Osteoblast (primary cell): ENCODE results near the gene DRC7. TPM values are rescaled to one million over a fixed set of nuclear protein-coding genes. Genes with fewer than 3 reads are reported as not detected.
"Not testable (repeated sequence)": the region's sequence is repeated elsewhere in the genome, so short reads cannot be mapped to it uniquely, and the experiment has no call there.

Experiments used
- DNase-seq: peaks from one replicate; pipeline ENCODE4 v3.0.0; 2011; ENCODE audit warnings: low spot score, mixed read lengths; ENCODE audit not compliant: insufficient read length; ENCODE audit errors: missing footprints
- H2AFZ ChIP-seq: 2 replicates; pipeline ENCODE4 v1.6.0; 2011; ENCODE audit warnings: mild to moderate bottlenecking, low read length
- H3K27ac ChIP-seq: 2 replicates; pipeline ENCODE4 v1.5.1; 2011; ENCODE audit warnings: mild to moderate bottlenecking, low read depth, low read length, moderate library complexity
- H3K27me3 ChIP-seq: 2 replicates; pipeline ENCODE4 v1.6.0; 2012; ENCODE audit warnings: mild to moderate bottlenecking, control low read depth, inconsistent platforms, low read length, moderate library complexity; ENCODE audit not compliant: insufficient read depth
- H3K36me3 ChIP-seq: 2 replicates; pipeline ENCODE4 v1.5.1; 2011; ENCODE audit warnings: mild to moderate bottlenecking, low read length, control low read depth, moderate library complexity; ENCODE audit not compliant: insufficient read depth
- H3K4me1 ChIP-seq: 2 replicates; pipeline ENCODE4 v1.5.1; 2011; ENCODE audit warnings: mild to moderate bottlenecking, low read length, control low read depth, moderate library complexity; ENCODE audit not compliant: insufficient read depth
- H3K4me2 ChIP-seq: 2 replicates; pipeline ENCODE4 v1.6.0; 2011; ENCODE audit warnings: mild to moderate bottlenecking, low read length; ENCODE audit not compliant: insufficient read depth
- H3K4me3 ChIP-seq: fragments of 200-600 bp; sonication (generic); 3 replicates; pipeline ENCODE4 v1.5.1; 2012; ENCODE audit warnings: mild to moderate bottlenecking, low read length, inconsistent platforms; ENCODE audit not compliant: insufficient read depth
- H3K79me2 ChIP-seq: 2 replicates; pipeline ENCODE4 v1.6.0; 2012; ENCODE audit warnings: mild to moderate bottlenecking, low read length, control low read depth, inconsistent platforms; ENCODE audit not compliant: insufficient read depth
- H3K9me3 ChIP-seq: 2 replicates; pipeline ENCODE4 v1.5.1; 2011; ENCODE audit warnings: low read depth, low read length, control low read depth
- H4K20me1 ChIP-seq: 2 replicates; pipeline ENCODE4 v1.6.0; 2012; ENCODE audit warnings: mild to moderate bottlenecking, low read length, control low read depth; ENCODE audit not compliant: insufficient read depth
- CTCF ChIP-seq: IDR thresholded peaks from 2 replicates; pipeline ENCODE4 v1.5.1; 2011; ENCODE audit warnings: mild to moderate bottlenecking, low read depth, low read length, moderate library complexity; ENCODE audit errors: extremely low read depth
- total RNA-seq: library from RNA; depleted of rRNA; stranded (reverse); fragments of >200 nt; gene quantifications from 2 replicates; pipeline ENCODE4 v1.2.3, GENCODE V29; 2012

Gene DRC7
- total RNA-seq, 1 donor = not detected

GRCh38 chr16:57669476-57670162 is 25.0 kb upstream of the DRC7 start:
- H3K4me1 ChIP-seq = no peaks in the 10 kb centered on the region
- no peak for TF ChIP-seq CTCF

GRCh38 chr16:57670196-57670595 is 24.4 kb upstream of the DRC7 start:
- no peak overlapping the region for H3K4me2 ChIP-seq
- no peak overlapping the region for H3K27ac ChIP-seq
- H2AFZ ChIP-seq = no peak overlapping the region
- no peaks in the 10 kb centered on the region for H3K9me3 ChIP-seq
- H3K79me2 ChIP-seq = no peaks in the 10 kb centered on the region
- no peak for TF ChIP-seq CTCF
- H3K4me1 ChIP-seq = no peaks in the 10 kb centered on the region
- peaks cover 34% of the 10 kb centered on the region for H3K27me3 ChIP-seq
- H3K4me3 ChIP-seq = no peak overlapping the region
- H3K36me3 ChIP-seq = no peaks in the 10 kb centered on the region
- peak; percentile 47 for DNase-seq
- H4K20me1 ChIP-seq = no peaks in the 10 kb centered on the region

More at GRCh38 chr16:57669476-57670162, 25.0 kb upstream of the DRC7 start:
- no peaks in the 10 kb centered on the region for H3K9me3 ChIP-seq
- H3K4me3 ChIP-seq = no peak overlapping the region
- H3K27me3 ChIP-seq = peaks cover 34% of the 10 kb centered on the region
- DNase-seq = peak; percentile 61
- no peaks in the 10 kb centered on the region for H3K79me2 ChIP-seq
- no peaks in the 10 kb centered on the region for H4K20me1 ChIP-seq
- H2AFZ ChIP-seq = no peak overlapping the region
- no peaks in the 10 kb centered on the region for H3K36me3 ChIP-seq
- H3K27ac ChIP-seq = no peak overlapping the region
- H3K4me2 ChIP-seq = no peak overlapping the region

GRCh38 chr16:57671451-57671850 is 23.2 kb upstream of the DRC7 start:
- peaks cover 34% of the 10 kb centered on the region for H3K27me3 ChIP-seq
- not testable (repeated sequence) for H3K36me3 ChIP-seq, H3K9me3 ChIP-seq, H2AFZ ChIP-seq, H3K27ac ChIP-seq, DNase-seq, H3K79me2 ChIP-seq, H3K4me1 ChIP-seq, H3K4me3 ChIP-seq, H3K4me2 ChIP-seq, H4K20me1 ChIP-seq

- Histone ChIP-seq H3K36me3 (no peaks in the 10 kb centered on the region), H3K4me1 (peaks cover 2% of the 10 kb centered on the region), H3K9me3 (no peaks in the 10 kb centered on the region), H3K79me2 (no peaks in the 10 kb centered on the region), H3K4me3 (no peak overlapping the region), H2AFZ (no peak overlapping the region), H3K27me3 (peaks cover 34% of the 10 kb centered on the region), H3K27ac (no peak overlapping the region), H3K4me2 (no peak overlapping the region), H4K20me1 (no peaks in the 10 kb centered on the region)
- TF ChIP-seq CTCF = no peak
- DNase-seq = no peak
Measured at GRCh38 chr16:57672416-57672815, 22.2 kb upstream of the DRC7 start.
